Neural progenitor cell (in vitro differentiated cells): Measurements from ENCODE around the gene PEX10. TPM values are rescaled to one million over a fixed set of nuclear protein-coding genes. Genes with fewer than 3 reads are reported as not detected.

ENCODE experiments used
- DNase-seq: peaks from one replicate; pipeline ENCODE4 v3.0.0-alpha.2; 2016; ENCODE audit warnings: low spot score
- H2AFZ ChIP-seq: fragments of 200-600 bp; sonication (generic); replicated peaks from 2 replicates; pipeline ENCODE4 v1.6.1; 2016; ENCODE audit warnings: antibody characterized with exemption
- H3F3A ChIP-seq: fragments of 200-600 bp; sonication (generic); 2 replicates; pipeline ENCODE4 v1.6.1; 2016; ENCODE audit warnings: antibody characterized with exemption, low read depth
- H3K27ac ChIP-seq: fragments of 200-600 bp; sonication (generic); 2 replicates; pipeline ENCODE4 v1.5.1; 2016; ENCODE audit warnings: mild to moderate bottlenecking
- H3K27me3 ChIP-seq: fragments of 200-600 bp; sonication (generic); 2 replicates; pipeline ENCODE4 v1.6.1; 2016; ENCODE audit warnings: mild to moderate bottlenecking, moderate library complexity
- H3K36me3 ChIP-seq: fragments of 200-600 bp; sonication (generic); 2 replicates; pipeline ENCODE4 v1.5.1; 2016
- H3K4me1 ChIP-seq: fragments of 200-600 bp; sonication (generic); 2 replicates; pipeline ENCODE4 v1.6.1; 2016; ENCODE audit warnings: mixed run types
- H3K4me2 ChIP-seq: fragments of 200-600 bp; sonication (generic); 2 replicates; pipeline ENCODE4 v1.6.1; 2016
- H3K4me3 ChIP-seq: fragments of 200-600 bp; sonication (generic); 2 replicates; pipeline ENCODE4 v1.5.1; 2016
- H3K79me2 ChIP-seq: fragments of 200-600 bp; sonication (generic); 2 replicates; pipeline ENCODE4 v1.6.1; 2016; ENCODE audit warnings: low read depth
- H3K9ac ChIP-seq: fragments of 200-600 bp; sonication (generic); 2 replicates; pipeline ENCODE4 v1.6.1; 2016
- H3K9me3 ChIP-seq: fragments of 200-600 bp; sonication (generic); 2 replicates; pipeline ENCODE4 v1.5.1; 2016; ENCODE audit warnings: low read depth
- H4K20me1 ChIP-seq: fragments of 200-600 bp; sonication (generic); 2 replicates; pipeline ENCODE4 v1.6.1; 2016; ENCODE audit warnings: low read depth
- H3K27ac Mint-ChIP-seq: 3 replicates; pipeline ENCODE4 v1.8.0; 2021; ENCODE audit warnings: mixed read lengths
- H3K27me3 Mint-ChIP-seq: 2 replicates; pipeline ENCODE4 v1.8.0; 2022; ENCODE audit warnings: low read depth, mild to moderate bottlenecking, inconsistent platforms, moderate library complexity, mixed read lengths; ENCODE audit not compliant: insufficient read depth
- H3K36me3 Mint-ChIP-seq: 3 replicates; pipeline ENCODE4 v1.8.0; 2021; ENCODE audit warnings: mixed read lengths
- H3K4me1 Mint-ChIP-seq: 3 replicates; pipeline ENCODE4 v1.8.0; 2021; ENCODE audit warnings: mixed read lengths
- H3K4me3 Mint-ChIP-seq: 3 replicates; pipeline ENCODE4 v1.8.0; 2021; ENCODE audit warnings: mild to moderate bottlenecking, moderate library complexity, mixed read lengths
- H3K9me3 Mint-ChIP-seq: 3 replicates; pipeline ENCODE4 v1.8.0; 2020; ENCODE audit warnings: mixed read lengths
- EZH2 ChIP-seq: fragments of 200-600 bp; sonication (generic); IDR thresholded peaks from 2 replicates; pipeline ENCODE4 v1.6.1; 2017; ENCODE audit warnings: antibody characterized with exemption, mild to moderate bottlenecking, moderate library complexity
- EZH2phosphoT487 ChIP-seq: fragments of 200-600 bp; sonication (generic); IDR thresholded peaks from 2 replicates; pipeline ENCODE4 v1.6.1; 2017; ENCODE audit warnings: antibody characterized with exemption
- total RNA-seq: library from RNA; depleted of rRNA; stranded (reverse); fragments of >200 nt; gene quantifications from 2 replicates; pipeline ENCODE4 v1.2.3, GENCODE V29; 2015; ENCODE audit warnings: low replicate concordance
- TF ChIP-seq, protein P1 (sequence below): fragments of 200-600 bp; sonication (generic); IDR thresholded peaks from 2 replicates; pipeline ENCODE4 v1.5.1; 2017; ENCODE audit warnings: antibody characterized with exemption, mild to moderate bottlenecking

The PEX10 gene
- total RNA-seq, 1 donor from 2014 or later, result 15.1 TPM

- TF ChIP-seq EZH2phosphoT487, result no peak
- TF ChIP-seq, protein P1, sequence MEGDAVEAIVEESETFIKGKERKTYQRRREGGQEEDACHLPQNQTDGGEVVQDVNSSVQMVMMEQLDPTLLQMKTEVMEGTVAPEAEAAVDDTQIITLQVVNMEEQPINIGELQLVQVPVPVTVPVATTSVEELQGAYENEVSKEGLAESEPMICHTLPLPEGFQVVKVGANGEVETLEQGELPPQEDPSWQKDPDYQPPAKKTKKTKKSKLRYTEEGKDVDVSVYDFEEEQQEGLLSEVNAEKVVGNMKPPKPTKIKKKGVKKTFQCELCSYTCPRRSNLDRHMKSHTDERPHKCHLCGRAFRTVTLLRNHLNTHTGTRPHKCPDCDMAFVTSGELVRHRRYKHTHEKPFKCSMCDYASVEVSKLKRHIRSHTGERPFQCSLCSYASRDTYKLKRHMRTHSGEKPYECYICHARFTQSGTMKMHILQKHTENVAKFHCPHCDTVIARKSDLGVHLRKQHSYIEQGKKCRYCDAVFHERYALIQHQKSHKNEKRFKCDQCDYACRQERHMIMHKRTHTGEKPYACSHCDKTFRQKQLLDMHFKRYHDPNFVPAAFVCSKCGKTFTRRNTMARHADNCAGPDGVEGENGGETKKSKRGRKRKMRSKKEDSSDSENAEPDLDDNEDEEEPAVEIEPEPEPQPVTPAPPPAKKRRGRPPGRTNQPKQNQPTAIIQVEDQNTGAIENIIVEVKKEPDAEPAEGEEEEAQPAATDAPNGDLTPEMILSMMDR, result no peak
- no peak for TF ChIP-seq EZH2
- Histone ChIP-seq H3K9me3 (no peaks in the 10 kb centered on the region), H3K4me3 (no peak overlapping the region), H2AFZ (no peak overlapping the region), H3K27ac (no peak overlapping the region), H3K4me2 (no peak overlapping the region), H3F3A (no peaks in the 10 kb centered on the region), H4K20me1 (no peaks in the 10 kb centered on the region), H3K79me2 (no peaks in the 10 kb centered on the region), H3K36me3 (no peaks in the 10 kb centered on the region), H3K4me1 (no peaks in the 10 kb centered on the region), H3K27me3 (no peaks in the 10 kb centered on the region), H3K9ac (no peak overlapping the region)
- peaks cover 12% of the 10 kb centered on the region for H3K36me3 Mint-ChIP-seq
- no peak overlapping the region for H3K27ac Mint-ChIP-seq
- DNase-seq, result no peak
- no peaks in the 10 kb centered on the region for H3K9me3 Mint-ChIP-seq
- no peaks in the 10 kb centered on the region for H3K4me1 Mint-ChIP-seq
- no peaks in the 10 kb centered on the region for H3K27me3 Mint-ChIP-seq
- no peak overlapping the region for H3K4me3 Mint-ChIP-seq
Measured at GRCh38 chr1:2373551-2374251, 38.7 kb downstream of the PEX10 start.

DNA sequence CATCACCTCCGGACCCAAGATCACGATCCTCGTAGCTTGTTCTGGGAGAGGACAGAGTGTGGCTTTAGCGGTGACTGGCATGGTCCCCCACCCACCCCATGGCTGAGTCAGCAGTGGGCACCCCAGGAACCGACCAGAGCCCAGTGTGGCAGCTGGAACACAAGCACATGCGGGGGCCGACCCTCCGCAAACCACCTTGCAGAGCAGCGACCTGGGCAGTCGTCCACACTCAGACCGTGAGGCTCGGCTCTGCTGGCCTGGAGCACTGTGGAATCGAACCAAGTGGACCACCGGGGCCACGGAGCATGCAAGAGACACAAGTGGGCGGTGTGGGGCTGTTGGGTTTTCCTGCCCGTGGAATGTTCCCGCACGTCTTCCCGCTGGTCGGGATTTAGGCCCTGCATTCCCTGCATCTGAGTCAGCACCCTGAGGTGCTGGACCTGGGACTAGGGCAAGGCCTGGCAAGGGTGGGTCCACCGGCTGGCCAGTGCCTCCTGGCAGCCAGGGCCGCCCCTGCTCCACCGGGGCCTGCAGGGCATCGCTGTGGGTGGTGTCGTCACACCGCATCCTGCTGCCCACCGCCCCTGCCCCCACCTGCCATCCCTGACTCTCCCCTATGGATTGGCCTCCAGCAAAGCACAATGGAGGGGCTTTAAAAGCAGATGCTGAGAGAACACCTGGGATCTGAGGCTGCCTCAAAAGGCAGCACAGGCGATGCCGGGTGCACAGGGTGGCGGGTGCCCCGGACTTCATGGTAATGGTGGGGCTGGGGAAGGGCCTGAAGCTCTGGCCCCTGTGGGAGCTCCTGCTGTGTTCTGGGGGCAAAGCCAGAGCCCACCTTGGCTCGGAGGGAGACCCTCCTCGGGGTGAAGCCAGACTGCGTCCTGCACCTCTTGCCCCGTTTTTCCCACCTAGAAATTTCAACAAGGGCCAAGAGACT, 39.5 kb downstream of the PEX10 start:
- Mint-ChIP-seq H3K4me1 (no peaks in the 10 kb centered on the region), H3K36me3 (peaks cover 18% of the 10 kb centered on the region), H3K27ac (no peak overlapping the region), H3K9me3 (no peaks in the 10 kb centered on the region), H3K27me3 (peaks cover 3% of the 10 kb centered on the region), H3K4me3 (no peak overlapping the region)
- no peaks in the 10 kb centered on the region for H3K9me3 ChIP-seq
- H3K27ac ChIP-seq, result no peak overlapping the region
- H3K4me3 ChIP-seq, result no peak overlapping the region
- DNase-seq, result no peak
- no peaks in the 10 kb centered on the region for H3K79me2 ChIP-seq
- no peak for TF ChIP-seq EZH2
- TF ChIP-seq, protein P1, result no peak
- TF ChIP-seq EZH2phosphoT487, result no peak
- H4K20me1 ChIP-seq, result no peaks in the 10 kb centered on the region
- no peak overlapping the region for H2AFZ ChIP-seq
- no peaks in the 10 kb centered on the region for H3F3A ChIP-seq
- H3K9ac ChIP-seq, result no peak overlapping the region
- no peaks in the 10 kb centered on the region for H3K4me1 ChIP-seq
- no peak overlapping the region for H3K4me2 ChIP-seq
- no peaks in the 10 kb centered on the region for H3K27me3 ChIP-seq
- H3K36me3 ChIP-seq, result no peaks in the 10 kb centered on the region

GRCh38 chr1:2368053-2368744, 44.2 kb downstream of the PEX10 start:
- Histone ChIP-seq H3K79me2 (no peaks in the 10 kb centered on the region), H3K27me3 (no peaks in the 10 kb centered on the region), H3K4me2 (no peak overlapping the region), H3K4me1 (no peaks in the 10 kb centered on the region), H2AFZ (no peak overlapping the region), H3F3A (no peaks in the 10 kb centered on the region), H3K4me3 (no peak overlapping the region), H3K9ac (no peak overlapping the region), H4K20me1 (no peaks in the 10 kb centered on the region), H3K27ac (no peak overlapping the region), H3K36me3 (no peaks in the 10 kb centered on the region), H3K9me3 (peaks cover 5% of the 10 kb centered on the region)
- no peak for DNase-seq
- H3K27ac Mint-ChIP-seq, result peak overlapping the region; percentile 9
- H3K27me3 Mint-ChIP-seq, result peaks cover 3% of the 10 kb centered on the region
- peaks cover 11% of the 10 kb centered on the region for H3K9me3 Mint-ChIP-seq
- H3K4me1 Mint-ChIP-seq, result no peaks in the 10 kb centered on the region
- H3K36me3 Mint-ChIP-seq, result peaks cover 27% of the 10 kb centered on the region
- H3K4me3 Mint-ChIP-seq, result no peak overlapping the region
- no peak for TF ChIP-seq EZH2
- TF ChIP-seq, protein P1, result no peak
- TF ChIP-seq EZH2phosphoT487, result no peak
